Skeletal muscle cell (primary cell): ENCODE data around the gene VWA3B.
A peak's percentile ranks its signal among the peaks of the same experiment; 100 is the strongest.
"Not testable (repeated sequence)": the region's sequence is repeated elsewhere in the genome, so short reads cannot be mapped to it uniquely, and the experiment has no call there.

Experiments used
- DNase-seq: peaks from one replicate; pipeline ENCODE4 v3.0.0-alpha.2; 2010; ENCODE audit warnings: low read depth
- H3K4me3 ChIP-seq: 2 replicates; pipeline ENCODE4 v1.5.1; 2011; ENCODE audit warnings: low read depth, mild to moderate bottlenecking, control low read depth, low read length, moderate library complexity

VWA3B gene

DNA sequence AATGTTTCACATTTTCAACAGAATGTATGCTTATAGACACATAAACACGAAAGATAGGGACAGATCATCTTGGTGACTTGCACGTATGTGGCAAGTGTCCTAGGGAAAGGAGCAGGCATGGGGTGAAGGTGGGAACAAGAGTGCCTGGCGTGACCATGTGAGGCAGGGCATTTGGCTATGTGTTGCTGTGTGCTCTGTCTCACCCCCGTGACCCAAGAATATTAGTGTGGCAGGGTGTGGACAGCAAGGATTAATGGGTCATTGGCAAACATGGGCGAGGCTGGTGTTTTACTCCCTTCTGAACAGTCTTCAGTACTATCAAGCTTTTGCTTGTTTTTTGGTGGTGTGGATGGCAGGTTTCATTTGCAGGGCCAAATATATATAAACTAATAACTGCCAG is 1.3 kb upstream of the VWA3B start:
- H3K4me3 ChIP-seq: no peak overlapping the region
- no peak for DNase-seq

DNA sequence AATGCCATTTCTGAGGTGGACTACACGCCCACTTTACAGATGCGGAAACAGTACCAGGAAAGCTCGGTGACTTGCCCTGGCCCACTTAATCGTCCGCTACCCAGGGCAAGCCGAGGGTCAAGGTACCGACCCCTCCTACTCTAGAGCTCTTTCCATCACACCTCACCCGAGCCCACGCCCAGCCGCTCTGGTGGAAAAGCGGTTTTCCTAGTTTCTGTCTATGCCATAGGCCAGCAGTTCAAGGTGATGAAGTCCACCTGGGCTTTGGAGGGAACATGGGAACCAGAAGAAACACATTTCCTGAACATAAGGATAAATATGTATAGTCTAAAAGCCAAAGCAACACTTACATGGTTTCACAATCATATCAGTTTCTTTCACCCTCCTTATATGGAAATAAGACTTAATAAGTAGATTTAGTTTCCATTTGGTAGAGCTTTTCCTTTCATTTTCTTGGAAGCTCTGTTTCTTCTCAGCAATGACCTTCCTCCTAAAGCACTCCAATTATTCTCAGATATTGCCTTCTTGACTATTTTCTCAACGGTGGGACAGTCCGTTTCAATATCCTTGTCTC is 567 bp downstream of the VWA3B start:
- no peak for DNase-seq

DNA sequence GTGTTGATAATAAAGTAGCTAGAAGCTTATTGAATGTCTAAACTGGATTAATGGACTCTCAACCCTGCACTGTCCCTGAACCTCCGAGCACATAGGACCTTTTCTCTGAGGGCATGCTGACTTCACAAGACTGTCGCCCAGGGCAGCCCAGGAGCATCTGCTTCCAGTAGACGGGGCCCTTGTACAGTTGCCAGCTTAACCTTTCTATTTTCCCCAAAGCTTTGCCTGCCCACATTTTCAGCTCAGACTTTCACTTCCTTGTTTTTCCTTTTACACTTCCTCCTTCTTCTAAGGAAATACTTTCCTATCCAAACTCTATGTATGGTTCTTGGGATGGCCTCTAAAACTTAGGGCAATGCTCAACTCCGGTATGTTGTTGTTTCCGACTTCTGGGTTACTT is 1.3 kb downstream of the VWA3B start:
- no peak overlapping the region for H3K4me3 ChIP-seq
- DNase-seq: no peak

More for the DNA sequence above, 567 bp downstream of the VWA3B start:
- H3K4me3 ChIP-seq: peak overlapping the region; percentile 52

DNA sequence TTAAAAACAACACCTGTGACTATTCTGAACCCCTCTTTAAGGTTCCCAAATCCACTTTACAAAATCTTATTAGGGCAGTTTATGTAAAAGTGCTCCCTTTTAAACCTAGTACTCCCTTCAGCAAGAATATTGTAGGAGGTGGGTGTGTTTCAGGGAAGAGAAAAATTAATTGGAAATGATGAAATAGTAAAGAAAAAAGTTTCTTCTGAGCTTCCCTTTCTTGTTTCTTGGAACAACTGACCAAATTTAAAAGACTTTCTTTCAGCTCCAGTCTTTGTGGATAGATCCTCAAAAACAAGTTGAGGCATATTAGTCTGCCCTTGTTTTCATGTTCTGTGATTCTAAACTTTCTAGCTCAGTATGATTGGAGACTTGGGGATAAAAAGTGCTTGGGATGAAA is 3.0 kb downstream of the VWA3B start:
- no peak overlapping the region for H3K4me3 ChIP-seq
- DNase-seq: no peak

DNA sequence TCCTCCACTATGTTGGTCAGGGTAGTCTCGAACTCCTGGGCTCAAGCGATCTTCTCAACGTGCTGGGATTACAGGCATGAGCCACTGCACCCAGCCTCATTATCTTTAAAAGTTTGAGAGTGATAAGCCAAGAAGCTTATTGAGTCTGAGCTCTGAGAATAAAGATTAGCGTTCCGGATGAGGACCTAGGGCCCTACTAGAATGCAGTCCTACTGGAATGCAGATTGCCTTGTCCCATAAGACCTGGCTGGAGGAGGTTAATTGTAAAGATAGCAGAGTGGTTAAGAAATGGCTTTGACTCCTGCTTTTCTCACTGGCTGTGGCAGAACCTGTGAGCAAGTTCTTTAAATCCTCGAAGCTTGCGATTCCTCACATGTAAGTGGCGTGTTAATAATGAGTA is 4.0 kb downstream of the VWA3B start:
- DNase-seq: no peak
- H3K4me3 ChIP-seq: no peak overlapping the region

DNA sequence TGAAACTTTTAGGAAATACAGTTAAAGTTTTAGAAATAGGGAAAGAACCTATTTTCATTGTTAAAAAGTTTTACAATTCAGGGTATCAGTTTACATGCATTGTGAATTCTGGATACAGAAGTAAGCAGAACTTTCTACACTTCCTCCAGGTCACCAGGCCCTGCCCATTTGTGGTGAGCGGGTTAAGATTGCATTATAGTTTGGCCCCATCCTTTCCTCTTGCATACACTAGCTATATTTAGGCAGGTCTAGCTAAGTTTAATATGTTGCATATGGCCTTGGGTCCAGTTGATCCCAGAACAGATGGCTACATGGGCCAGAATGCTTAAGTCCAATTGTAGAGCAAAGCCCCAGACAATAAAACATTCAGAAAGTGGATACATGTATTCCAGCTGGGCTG is 4.8 kb downstream of the VWA3B start:
- no peak for DNase-seq
- H3K4me3 ChIP-seq: no peak overlapping the region

DNA sequence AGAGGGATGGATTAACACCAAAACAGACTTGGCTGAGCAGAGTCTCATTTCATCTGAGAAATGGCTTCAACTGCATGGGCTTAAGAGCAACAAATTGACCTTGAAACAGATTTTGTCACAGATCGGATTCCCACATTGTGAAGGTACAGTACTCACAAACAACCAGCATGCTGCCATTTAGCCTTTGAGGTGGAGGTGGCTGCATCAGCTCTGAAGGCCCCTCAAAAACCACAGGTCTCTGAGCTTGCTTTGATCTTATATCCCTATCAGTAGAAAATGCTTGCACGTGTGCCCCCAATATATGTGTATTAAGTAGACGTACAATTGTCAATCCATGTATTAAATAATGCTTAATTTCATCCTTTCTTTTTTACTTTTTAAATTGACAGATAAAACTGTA is 6.2 kb downstream of the VWA3B start:
- DNase-seq: no peak
- no peak overlapping the region for H3K4me3 ChIP-seq

DNA sequence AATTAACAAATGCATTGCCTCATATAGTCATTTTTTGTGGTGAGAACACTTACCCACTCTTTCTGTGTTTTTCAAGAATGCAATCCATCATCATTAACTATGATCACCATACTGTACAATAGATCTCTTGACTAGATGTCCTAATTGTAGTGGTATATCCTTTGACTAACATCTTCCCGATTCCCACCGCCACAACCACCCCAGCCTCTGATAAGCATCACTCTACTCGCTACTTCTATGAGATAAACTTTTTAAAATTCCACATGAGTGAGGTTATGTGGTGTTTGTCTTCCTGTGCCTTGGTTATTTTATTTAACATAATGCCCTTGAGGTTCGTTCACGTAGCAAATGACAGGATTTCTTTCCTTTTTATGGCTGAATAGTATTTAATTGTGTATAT is 6.6 kb downstream of the VWA3B start:
- no peak for DNase-seq
- H3K4me3 ChIP-seq: no peak overlapping the region

DNA sequence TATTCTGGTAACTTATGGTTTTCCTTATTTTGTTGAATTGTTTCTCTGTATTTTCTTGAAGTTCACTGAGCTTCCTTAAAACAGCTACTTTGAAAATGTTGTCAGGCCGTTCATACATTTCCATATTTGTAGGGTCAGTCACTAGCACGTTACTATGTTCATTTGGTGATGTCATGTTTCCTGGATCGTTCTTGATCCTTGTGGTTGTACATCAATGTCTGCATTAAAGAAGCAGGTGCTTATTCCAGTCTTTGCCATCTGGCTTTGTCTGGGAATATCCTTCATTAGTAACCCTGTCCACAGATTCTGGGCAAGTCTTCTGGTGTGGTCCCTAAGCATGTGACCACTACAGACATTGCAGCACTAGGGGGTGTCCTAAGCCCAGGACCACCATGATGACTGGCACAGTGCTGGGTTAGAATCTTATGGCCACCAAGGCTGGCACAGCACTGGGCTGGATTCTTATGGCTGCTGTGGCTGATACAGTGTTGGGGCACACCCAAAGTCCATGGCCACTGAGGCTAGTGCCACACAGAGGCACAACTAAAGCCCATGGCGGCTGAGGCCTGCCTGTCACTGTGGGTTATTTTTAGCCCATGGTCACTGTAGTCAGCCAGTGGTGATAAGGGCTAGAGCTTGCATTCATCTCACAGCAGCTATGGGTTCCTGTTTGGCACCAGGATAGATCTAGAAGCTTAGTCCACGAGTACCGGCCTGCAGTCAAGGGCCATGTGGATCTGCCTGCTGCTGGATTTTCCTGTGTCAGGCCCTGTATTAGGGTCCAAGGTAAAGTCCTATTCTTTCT is 13.2 kb downstream of the VWA3B start:
- no peak for DNase-seq

DNA sequence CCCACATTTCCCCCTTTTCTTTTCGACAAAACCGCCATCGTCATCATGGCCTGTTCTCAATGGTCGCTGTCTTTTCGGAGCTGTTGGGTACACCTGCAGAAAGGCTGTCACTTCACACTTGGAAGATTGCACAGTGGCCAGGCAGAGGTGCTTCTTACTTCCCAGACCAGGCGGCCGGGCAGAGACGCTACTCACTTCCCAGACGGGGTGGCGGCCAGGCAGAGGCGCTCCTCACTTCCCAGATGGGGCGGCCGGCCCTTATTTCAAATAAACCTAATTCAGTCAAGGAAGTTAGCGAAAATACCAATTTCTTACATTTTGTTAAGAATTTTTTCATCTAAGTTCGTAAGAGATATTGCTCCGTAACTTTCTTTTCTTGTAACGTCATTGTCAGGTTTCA is 15.3 kb downstream of the VWA3B start:
- DNase-seq, H3K4me3 ChIP-seq: not testable (repeated sequence)

More for the DNA sequence above, 13.2 kb downstream of the VWA3B start:
- no peak overlapping the region for H3K4me3 ChIP-seq

DNA sequence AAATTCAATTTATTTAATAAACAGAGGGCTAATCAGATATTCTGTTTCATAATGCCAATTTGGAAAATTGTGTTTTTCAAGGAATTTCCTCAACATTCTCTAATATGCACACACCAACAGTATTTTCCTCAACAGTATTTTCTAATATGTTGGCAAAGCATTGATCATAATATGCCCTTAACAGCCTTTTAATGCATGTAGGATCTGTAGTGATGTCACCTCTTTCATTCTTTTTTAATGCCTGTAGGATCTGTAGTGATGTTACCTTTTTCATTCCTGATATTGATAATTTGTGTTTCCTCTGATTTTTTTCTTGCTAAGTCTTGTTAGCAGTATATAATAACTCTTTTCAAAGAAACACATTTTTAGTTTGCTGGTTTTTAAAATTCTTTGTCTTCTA is 15.9 kb downstream of the VWA3B start:
- DNase-seq: no peak

DNA sequence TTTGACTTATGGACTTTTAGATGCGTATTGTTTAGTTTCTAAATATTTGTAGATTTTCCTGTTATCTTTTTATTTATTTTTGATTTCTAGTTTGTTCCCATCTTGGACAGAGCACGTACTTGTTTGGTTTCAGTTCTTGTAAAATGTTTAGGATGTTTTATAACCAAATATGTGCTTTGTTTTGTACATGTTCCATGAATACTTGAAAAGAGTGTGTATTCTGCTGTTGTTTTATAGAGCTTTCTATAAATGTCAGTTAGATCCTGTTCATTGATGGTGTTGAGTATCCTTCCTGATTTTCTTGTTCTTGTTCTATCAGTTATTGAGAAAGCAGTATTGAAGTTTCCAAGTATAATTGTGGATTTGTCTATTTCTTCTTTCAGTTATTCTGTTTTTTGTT is 21.1 kb downstream of the VWA3B start:
- no peak overlapping the region for H3K4me3 ChIP-seq
- DNase-seq: no peak

More for the DNA sequence above, 15.9 kb downstream of the VWA3B start:
- H3K4me3 ChIP-seq: no peak overlapping the region

DNA sequence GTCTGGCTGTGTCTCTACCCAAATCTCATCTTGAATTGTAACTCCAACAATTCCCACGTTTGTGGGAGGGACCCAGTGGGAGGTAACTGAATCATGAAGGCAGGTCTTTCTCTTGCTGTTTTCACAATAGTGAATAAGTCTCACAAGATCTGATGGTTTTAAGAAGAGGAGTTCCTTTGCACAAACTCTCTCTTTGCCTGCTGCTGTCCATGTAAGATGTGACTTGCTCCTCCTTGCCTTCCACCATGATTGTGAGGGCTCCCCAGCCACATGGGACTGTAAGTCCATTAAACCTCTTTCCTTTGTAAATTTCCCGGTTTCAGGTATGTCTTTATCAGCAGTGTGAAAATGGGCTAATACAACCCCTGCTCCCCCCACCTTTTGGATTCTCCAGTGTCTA is 23.8 kb downstream of the VWA3B start:
- no peak for DNase-seq
- H3K4me3 ChIP-seq: no peak overlapping the region

DNA sequence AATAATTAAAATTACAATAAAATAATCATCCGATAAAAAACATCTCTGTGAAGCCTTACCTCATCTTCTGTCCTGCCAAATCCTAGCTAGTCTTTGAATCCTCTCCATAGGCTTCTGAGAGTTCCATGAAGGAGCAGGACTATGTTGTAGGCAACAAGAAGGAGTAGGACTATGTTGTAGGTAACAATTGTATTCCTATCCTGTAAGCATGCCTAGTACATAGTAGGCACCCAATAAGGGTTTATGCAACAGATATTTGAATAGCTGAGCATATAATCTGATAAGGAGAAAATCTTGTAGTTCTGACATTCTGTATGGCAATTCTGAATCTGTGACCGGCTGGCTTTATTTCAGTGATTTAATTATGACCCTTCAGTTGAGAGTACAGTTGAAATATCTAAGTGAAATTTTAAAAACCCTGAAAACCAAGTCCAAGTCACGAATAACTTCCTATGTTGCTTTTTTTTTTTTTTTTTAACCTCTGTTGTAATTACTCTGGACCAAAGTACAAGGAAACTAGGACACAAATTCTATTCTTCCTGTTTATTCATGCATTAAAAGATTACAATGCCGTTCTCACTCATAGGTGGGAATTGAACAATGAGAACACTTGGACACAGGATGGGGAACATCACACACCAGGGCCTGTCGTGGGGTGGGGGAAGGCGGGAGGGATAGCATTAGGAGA is 27.8 kb downstream of the VWA3B start:
- no peak for DNase-seq

DNA sequence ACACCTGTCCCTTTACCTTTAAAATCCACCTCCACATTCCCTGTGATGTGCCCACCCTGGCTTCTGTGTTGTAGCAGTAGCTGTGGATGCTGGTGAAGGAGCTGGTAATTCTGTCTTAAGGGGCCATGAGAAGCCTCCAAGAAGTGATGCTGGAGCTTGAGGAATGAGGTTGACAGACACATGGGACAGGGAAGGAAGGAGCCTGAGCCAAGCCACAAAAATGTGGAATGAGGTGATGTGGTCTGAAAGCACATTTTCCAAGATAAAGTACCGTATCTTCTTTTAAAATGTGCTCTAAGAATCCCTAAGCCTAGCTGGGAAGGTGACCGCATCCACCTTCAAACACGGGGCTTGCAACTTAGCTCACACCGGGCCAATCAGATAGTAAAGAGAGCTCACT is 31.2 kb downstream of the VWA3B start:
- DNase-seq: peak; percentile 28
- no peak overlapping the region for H3K4me3 ChIP-seq

More for the DNA sequence above, 27.8 kb downstream of the VWA3B start:
- no peak overlapping the region for H3K4me3 ChIP-seq

DNA sequence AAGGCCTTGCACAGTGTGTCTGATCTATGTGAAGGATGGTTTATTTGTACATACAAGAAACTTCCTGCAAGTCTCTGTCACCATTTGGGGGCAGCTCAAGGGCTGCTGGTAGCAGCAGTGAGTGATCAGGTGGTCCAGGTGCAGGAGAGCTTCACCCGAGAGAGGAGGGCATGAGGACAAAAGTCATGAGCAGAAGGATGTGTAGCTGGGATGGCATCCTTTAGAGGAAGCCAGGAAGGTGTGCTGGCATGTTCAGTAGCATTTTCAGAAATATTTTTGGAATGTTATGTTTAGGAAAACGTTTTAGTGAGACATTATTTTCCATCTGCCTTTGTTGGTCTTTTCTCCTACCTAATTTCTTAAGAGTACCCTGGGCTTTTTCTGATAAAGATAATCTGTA is 31.9 kb downstream of the VWA3B start:
- H3K4me3 ChIP-seq: no peak overlapping the region
- DNase-seq: no peak

DNA sequence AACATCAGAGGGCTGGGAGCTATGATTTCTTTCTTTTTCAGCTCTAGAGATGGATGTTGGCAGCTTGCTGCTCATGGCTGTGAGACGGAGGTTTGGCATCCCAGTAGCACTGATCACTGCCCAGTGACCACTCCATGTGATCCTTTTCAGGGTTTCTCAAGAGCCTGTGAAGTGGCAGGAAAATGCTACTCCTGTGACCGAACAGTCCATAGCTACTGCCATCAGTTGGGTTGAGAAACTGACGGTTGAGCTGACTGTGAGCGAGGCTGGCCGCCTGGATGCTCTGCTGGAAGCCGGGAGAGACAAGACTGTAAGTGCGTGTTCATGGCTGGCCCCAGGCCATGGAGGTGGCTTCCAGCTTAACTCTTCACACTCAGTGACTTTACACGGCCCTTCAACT is 34.2 kb downstream of the VWA3B start:
- no peak for DNase-seq
- H3K4me3 ChIP-seq: no peak overlapping the region

DNA sequence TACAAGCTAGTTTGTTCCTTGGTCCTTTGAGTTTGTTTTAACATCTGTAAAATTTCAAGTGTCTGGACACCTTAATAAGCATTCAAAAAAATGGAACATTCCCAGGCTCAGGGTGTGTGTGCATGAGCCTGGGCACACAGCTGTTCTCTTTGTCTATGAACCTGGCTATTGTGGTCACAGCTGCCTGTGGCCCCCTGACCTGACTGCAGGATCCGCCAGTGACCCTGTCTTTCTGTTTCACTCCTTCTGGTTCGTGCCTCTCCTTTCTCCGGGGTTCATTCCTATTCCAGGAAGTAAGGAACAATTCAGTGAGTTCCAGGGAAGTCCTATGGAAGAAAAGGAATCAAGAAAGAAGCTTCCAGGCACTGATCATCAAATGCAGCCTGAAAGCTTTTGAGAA is 35.6 kb downstream of the VWA3B start:
- DNase-seq: no peak

DNA sequence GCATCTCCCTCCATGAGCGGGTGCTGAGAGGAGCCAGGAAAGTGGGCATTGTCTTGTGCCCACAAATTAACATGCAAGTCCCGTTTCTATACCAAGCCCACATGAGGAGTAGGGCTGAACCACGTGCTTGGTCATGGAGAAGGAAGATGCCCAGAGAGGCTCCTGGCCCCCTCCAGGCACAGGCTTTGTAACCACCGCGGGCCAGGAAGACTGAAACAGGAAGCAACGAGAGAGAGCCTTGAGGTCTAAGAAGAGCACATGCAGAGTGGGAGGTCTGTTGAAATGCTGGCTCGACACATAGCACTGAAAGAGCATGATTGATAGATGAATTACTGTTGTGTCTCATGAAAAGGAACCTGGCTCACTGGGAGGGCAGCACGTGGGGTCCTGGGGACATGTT is 36.3 kb downstream of the VWA3B start:
- DNase-seq: no peak
- H3K4me3 ChIP-seq: no peak overlapping the region

More for the DNA sequence above, 35.6 kb downstream of the VWA3B start:
- H3K4me3 ChIP-seq: no peak overlapping the region

DNA sequence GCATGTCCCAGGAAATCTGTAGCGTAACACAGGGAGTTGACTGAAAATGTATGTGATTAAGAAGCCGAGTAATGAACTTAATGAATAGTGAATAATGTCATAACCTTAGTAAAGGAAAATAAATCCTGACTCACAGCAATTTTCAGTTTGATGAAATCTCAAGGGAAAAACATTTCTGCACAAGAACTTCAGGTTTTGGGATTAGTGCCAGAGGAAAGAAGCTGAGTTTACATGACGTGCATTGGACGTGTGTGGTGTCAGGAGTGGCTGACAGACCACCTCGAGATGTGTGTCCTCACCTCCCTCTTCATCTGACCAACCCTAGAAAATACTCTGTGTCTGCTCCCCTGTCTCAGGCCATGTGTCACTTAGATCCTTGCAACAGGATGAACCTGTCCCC is 39.1 kb downstream of the VWA3B start:
- DNase-seq: peak; percentile 61
- H3K4me3 ChIP-seq: no peak overlapping the region
